ENCODE results near the gene TMEM59L. TPM values are rescaled to one million over a fixed set of nuclear protein-coding genes. Genes with fewer than 3 reads are reported as not detected.

Gene TMEM59L
- total RNA-seq, 1 experiment from 2014 or later, result 2.4 TPM

- BruUV-seq (replicated peaks), result no TSS peak
- H3K4me3 ChIP-seq (ENCODE audit: low read depth in 2 of 2, low read length in 2 of 2), result no peak overlapping the region
- peaks cover 2% of the 10 kb centered on the region for H3K27me3 ChIP-seq (ENCODE audit: control insufficient read depth, insufficient read depth, low read length)
- ChIA-PET CTCF (no interaction called here), POLR2A (no interaction called here)
- H3K27ac ChIP-seq (ENCODE audit: low read length), result no peak overlapping the region
- DNase-seq (ENCODE audit: low read depth, low spot score) (no peak), ATAC-seq (no peak)
- H3K9me3 ChIP-seq (ENCODE audit: control insufficient read depth, insufficient read depth, low read depth, low read length), result no peaks in the 10 kb centered on the region
- H3K4me1 ChIP-seq (ENCODE audit: control insufficient read depth, insufficient read depth, low read length), result peaks cover 7% of the 10 kb centered on the region
- in situ Hi-C loops (cut with HindIII; ENCODE audit: low pct_unique_long_range_greater_than_20kb, low sequenced_read_pairs) (no loop called here), intact Hi-C loops (cut with micrococcal nuclease; ENCODE audit: unreplicated experiment) (no loop called here)
- no peak for TF ChIP-seq TCF7L2 (IDR thresholded peaks at IDR 0.05; ENCODE audit: low read depth, low read length)
- no peaks in the 10 kb centered on the region for H3K36me3 ChIP-seq (ENCODE audit: control insufficient read depth, insufficient read depth, low read length)
Measured at GRCh38 chr19:18608102-18608804, 4.4 kb upstream of the TMEM59L start.

DNA sequence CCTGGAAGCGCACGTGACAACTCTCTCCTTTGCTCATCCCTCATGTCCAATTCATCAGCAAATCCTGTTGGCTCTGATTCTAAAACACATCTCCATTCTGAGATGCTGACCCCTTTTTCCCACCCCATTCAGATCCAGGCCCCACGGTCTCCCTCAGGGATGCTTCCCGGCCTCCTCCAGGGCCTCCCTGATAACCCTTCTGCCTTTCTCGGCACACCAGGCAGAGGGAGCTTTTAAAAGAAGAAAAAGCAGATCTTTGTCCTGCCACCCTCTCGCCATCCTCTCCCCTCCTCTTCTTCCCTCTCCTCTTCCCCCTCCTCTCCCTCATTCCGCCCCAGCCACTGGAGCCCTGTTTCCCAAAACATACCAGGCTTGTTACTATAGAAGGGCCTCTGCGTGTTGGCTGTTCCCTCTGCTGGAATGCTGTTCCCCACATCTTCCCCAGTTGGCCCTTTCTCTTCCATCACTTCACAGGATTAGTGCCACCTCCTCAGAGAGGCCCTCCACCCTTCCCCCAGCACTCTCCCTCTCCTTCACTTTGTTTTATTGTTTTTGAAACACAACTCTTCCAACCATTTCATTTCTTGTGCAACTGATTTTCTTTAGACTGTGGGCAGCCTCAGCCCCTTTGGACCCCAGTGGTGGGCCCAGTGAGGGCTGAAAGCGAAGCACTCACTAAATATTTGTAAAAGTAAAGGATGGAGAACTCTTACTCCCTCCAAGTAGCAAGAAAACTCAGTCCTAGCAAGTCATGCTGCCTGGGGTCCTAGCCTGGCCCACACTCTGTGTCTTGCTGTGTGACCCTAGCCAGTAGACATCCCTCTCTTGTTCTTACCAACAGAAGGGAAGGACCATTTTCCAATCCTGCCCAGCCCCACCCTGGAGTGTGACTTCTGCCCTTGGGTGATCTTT, 3.6 kb upstream of the TMEM59L start:
- no peak overlapping the region for H3K27ac ChIP-seq (ENCODE audit: low read length)
- H3K36me3 ChIP-seq (ENCODE audit: control insufficient read depth, insufficient read depth, low read length), result no peaks in the 10 kb centered on the region
- no peak for TF ChIP-seq REST (IDR thresholded peaks at IDR 0.05; ENCODE audit: insufficient read depth in 1 of 2, low read depth in 2 of 2, low read length in 1 of 2)
- TF ChIP-seq SIN3A (IDR thresholded peaks at IDR 0.05; ENCODE audit: borderline replicate concordance, insufficient read depth, low read depth, low read length), result no peak
- TF ChIP-seq CTCF (IDR thresholded peaks at IDR 0.05), result no peak
- no peak for TF ChIP-seq POLR2AphosphoS5 (IDR thresholded peaks at IDR 0.05; ENCODE audit: low read depth, low read length)
- no peak for TF ChIP-seq TCF7L2 (IDR thresholded peaks at IDR 0.05; ENCODE audit: low read depth, low read length)
- peaks cover 5% of the 10 kb centered on the region; the same call in 1 of the 2 replicates for H3K4me1 ChIP-seq (ENCODE audit: control insufficient read depth, insufficient read depth, low read length)
- ATAC-seq (no peak), DNase-seq (ENCODE audit: low read depth, low spot score) (no peak)
- no peak overlapping the region for H3K4me3 ChIP-seq (ENCODE audit: low read depth in 2 of 2, low read length in 2 of 2)
- CTCF ChIA-PET, result no interaction called here
- intact Hi-C loops (cut with micrococcal nuclease; ENCODE audit: unreplicated experiment), result no loop called here
- POLR2A ChIA-PET, result no interaction called here
- BruUV-seq (replicated peaks), result no TSS peak
- in situ Hi-C loops (cut with HindIII; ENCODE audit: low pct_unique_long_range_greater_than_20kb, low sequenced_read_pairs), result no loop called here
- H3K27me3 ChIP-seq (ENCODE audit: control insufficient read depth, insufficient read depth, low read length), result peaks cover 2% of the 10 kb centered on the region
- H3K9me3 ChIP-seq (ENCODE audit: control insufficient read depth, insufficient read depth, low read depth, low read length), result no peaks in the 10 kb centered on the region

DNA sequence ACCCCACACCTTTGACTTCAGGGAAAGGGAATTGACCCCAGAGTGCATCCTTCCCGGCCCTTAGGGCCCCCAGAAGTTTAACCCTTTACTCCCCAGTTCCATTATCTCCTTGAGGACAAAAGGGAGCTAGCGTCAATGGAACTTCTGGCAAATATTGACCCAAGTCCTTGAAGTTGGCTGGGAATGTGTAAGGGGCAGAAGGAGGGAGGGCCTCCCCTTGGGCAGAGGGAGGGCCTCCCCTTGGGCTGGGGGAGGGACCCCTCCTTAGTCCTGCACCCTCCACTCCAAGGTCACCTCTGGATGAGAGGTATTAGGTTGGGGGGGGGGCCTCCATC, 3.0 kb upstream of the TMEM59L start:
- POLR2A ChIA-PET, result no interaction called here
- no peaks in the 10 kb centered on the region for H3K36me3 ChIP-seq (ENCODE audit: control insufficient read depth, insufficient read depth, low read length)
- CTCF ChIA-PET, result no interaction called here
- in situ Hi-C loops (cut with HindIII; ENCODE audit: low pct_unique_long_range_greater_than_20kb, low sequenced_read_pairs) (no loop called here), intact Hi-C loops (cut with micrococcal nuclease; ENCODE audit: unreplicated experiment) (no loop called here)
- H3K27ac ChIP-seq (ENCODE audit: low read length), result no peak overlapping the region
- ATAC-seq (no peak), DNase-seq (ENCODE audit: low read depth, low spot score) (no peak)
- H3K9me3 ChIP-seq (ENCODE audit: control insufficient read depth, insufficient read depth, low read depth, low read length), result no peaks in the 10 kb centered on the region
- H3K4me3 ChIP-seq (ENCODE audit: low read depth in 2 of 2, low read length in 2 of 2), result no peak overlapping the region
- peaks cover 2% of the 10 kb centered on the region for H3K27me3 ChIP-seq (ENCODE audit: control insufficient read depth, insufficient read depth, low read length)
- BruUV-seq (replicated peaks), result no TSS peak
- peaks cover 5% of the 10 kb centered on the region; the same call in 1 of the 2 replicates for H3K4me1 ChIP-seq (ENCODE audit: control insufficient read depth, insufficient read depth, low read length)
- TF ChIP-seq SIN3A (IDR thresholded peaks at IDR 0.05; ENCODE audit: borderline replicate concordance, insufficient read depth, low read depth, low read length) (no peak), REST (IDR thresholded peaks at IDR 0.05; ENCODE audit: insufficient read depth in 1 of 2, low read depth in 2 of 2, low read length in 1 of 2) (no peak), TCF7L2 (IDR thresholded peaks at IDR 0.05; ENCODE audit: low read depth, low read length) (no peak), POLR2AphosphoS5 (IDR thresholded peaks at IDR 0.05; ENCODE audit: low read depth, low read length) (no peak), CTCF (IDR thresholded peaks at IDR 0.05) (no peak)

All from Panc1 (cell line).